WTC11 (cell line): Measurements from ENCODE around the gene TRAF2. TPM values are rescaled to one million over a fixed set of nuclear protein-coding genes. Genes with fewer than 3 reads are reported as not detected.

ENCODE experiments used
- ATAC-seq: fragments of 200-7000 bp; cut with Tn5 transposase; 2 replicates; pipeline ENCODE4 v1.10.0; 2021; ENCODE audit warnings: mild to moderate bottlenecking, moderate library complexity
- CTCF ChIA-PET: fragments of 300-600 bp; sonication (Branson Sonifier 250); formaldehyde crosslinking; loops from one replicate; lab custom pipeline; 2021; ENCODE audit warnings: antibody characterized with exemption; lab: Charles Lee
- POLR2A ChIA-PET: fragments of 350-600 bp; sonication (Branson Sonifier 250); formaldehyde crosslinking; loops from one replicate; lab custom pipeline; 2021; ENCODE audit warnings: antibody characterized with exemption; lab: Charles Lee
- DNase-seq: peaks from one replicate; pipeline ENCODE4 v3.0.0; 2021; ENCODE audit warnings: low spot score
- H3K27ac Mint-ChIP-seq: 2 replicates; pipeline ENCODE4 v1.8.0; 2021; ENCODE audit warnings: mixed read lengths
- H3K27me3 Mint-ChIP-seq: 2 replicates; pipeline ENCODE4 v1.8.0; 2021; ENCODE audit warnings: low read depth, mild to moderate bottlenecking, moderate library complexity, mixed read lengths
- H3K36me3 Mint-ChIP-seq: 2 replicates; pipeline ENCODE4 v1.8.0; 2021; ENCODE audit warnings: mixed read lengths
- H3K4me1 Mint-ChIP-seq: 2 replicates; pipeline ENCODE4 v1.8.0; 2022; ENCODE audit warnings: mixed read lengths
- H3K4me3 Mint-ChIP-seq: 2 replicates; pipeline ENCODE4 v1.8.0; 2021; ENCODE audit warnings: mild to moderate bottlenecking, moderate library complexity, mixed read lengths
- H3K9me3 Mint-ChIP-seq: 2 replicates; pipeline ENCODE4 v1.8.0; 2021; ENCODE audit warnings: mixed read lengths
- ATF1 ChIP-seq: sonication (generic); formaldehyde crosslinking; IDR thresholded peaks from 2 replicates; pipeline ENCODE4 v1.8.1; 2023; ENCODE audit warnings: mild to moderate bottlenecking, moderate library complexity, missing genetic modification reagents
- CREB1 ChIP-seq: sonication (generic); formaldehyde crosslinking; IDR thresholded peaks from 2 replicates; pipeline ENCODE4 v1.8.0; 2023; ENCODE audit warnings: mild to moderate bottlenecking, missing genetic modification reagents
- ETV6 ChIP-seq: sonication (generic); formaldehyde crosslinking; IDR thresholded peaks from 2 replicates; pipeline ENCODE4 v1.8.1; 2022; ENCODE audit warnings: mild to moderate bottlenecking, missing genetic modification reagents
- FOXP1 ChIP-seq: sonication (generic); formaldehyde crosslinking; IDR thresholded peaks from 2 replicates; pipeline ENCODE4 v1.8.0; 2022; ENCODE audit warnings: missing genetic modification reagents, mild to moderate bottlenecking, moderate library complexity, borderline replicate concordance
- NFATC4 ChIP-seq: fragments of 250-450 bp; sonication (Bioruptor Pico); IDR thresholded peaks from 2 replicates; pipeline ENCODE4 v1.9.0; 2021; ENCODE audit warnings: mild to moderate bottlenecking
- NR1H2 ChIP-seq: sonication (generic); formaldehyde crosslinking; IDR thresholded peaks from 2 replicates; pipeline ENCODE4 v1.9.0; 2021; ENCODE audit warnings: mild to moderate bottlenecking, moderate library complexity, missing genetic modification reagents
- ZBTB21 ChIP-seq: sonication (generic); formaldehyde crosslinking; IDR thresholded peaks from 2 replicates; pipeline ENCODE4 v1.8.1; 2023; ENCODE audit warnings: mild to moderate bottlenecking, missing genetic modification reagents, borderline replicate concordance
- ZNF396 ChIP-seq: fragments of 250-450 bp; sonication (Bioruptor Pico); IDR thresholded peaks from 2 replicates; pipeline ENCODE4 v1.8.0; 2021; ENCODE audit warnings: mild to moderate bottlenecking, moderate library complexity, borderline replicate concordance
- total RNA-seq: library from RNA; stranded (reverse); gene quantifications from 3 replicates; pipeline ENCODE4 v1.2.3, GENCODE V29; 2021
- TF ChIP-seq, protein P1 (sequence below): sonication (generic); formaldehyde crosslinking; IDR thresholded peaks from 2 replicates; pipeline ENCODE4 v1.8.0; 2023; ENCODE audit warnings: missing genetic modification reagents, mild to moderate bottlenecking, borderline replicate concordance
- TF ChIP-seq, protein P2 (sequence below): sonication (generic); formaldehyde crosslinking; IDR thresholded peaks from 2 replicates; pipeline ENCODE4 v1.8.1; 2022; ENCODE audit warnings: low read depth, missing genetic modification reagents, borderline replicate concordance
- TF ChIP-seq, protein P3 (sequence below): fragments of 250-450 bp; sonication (Bioruptor Pico); conservative IDR thresholded peaks from 2 replicates; pipeline ENCODE4 v1.9.0; 2021; ENCODE audit warnings: mild to moderate bottlenecking
- TF ChIP-seq, protein P4 (sequence below): sonication (generic); formaldehyde crosslinking; IDR thresholded peaks from 2 replicates; pipeline ENCODE4 v1.8.0; 2022; ENCODE audit warnings: mild to moderate bottlenecking, missing genetic modification reagents
- TF ChIP-seq, protein P5 (sequence below): fragments of 250-450 bp; sonication (Bioruptor Pico); IDR thresholded peaks from 2 replicates; pipeline ENCODE4 v1.9.0; 2021; ENCODE audit warnings: mild to moderate bottlenecking
- TF ChIP-seq, protein P6 (sequence below): sonication (generic); formaldehyde crosslinking; IDR thresholded peaks from 2 replicates; pipeline ENCODE4 v1.8.1; 2023; ENCODE audit warnings: mild to moderate bottlenecking, missing genetic modification reagents, moderate library complexity
- TF ChIP-seq, protein P7 (sequence below): sonication (generic); formaldehyde crosslinking; IDR thresholded peaks from 2 replicates; pipeline ENCODE4 v1.8.1; 2023; ENCODE audit warnings: mild to moderate bottlenecking, missing genetic modification reagents

The TRAF2 gene
- total RNA-seq, 1 experiment from 2014 or later, result 55.0 TPM

DNA sequence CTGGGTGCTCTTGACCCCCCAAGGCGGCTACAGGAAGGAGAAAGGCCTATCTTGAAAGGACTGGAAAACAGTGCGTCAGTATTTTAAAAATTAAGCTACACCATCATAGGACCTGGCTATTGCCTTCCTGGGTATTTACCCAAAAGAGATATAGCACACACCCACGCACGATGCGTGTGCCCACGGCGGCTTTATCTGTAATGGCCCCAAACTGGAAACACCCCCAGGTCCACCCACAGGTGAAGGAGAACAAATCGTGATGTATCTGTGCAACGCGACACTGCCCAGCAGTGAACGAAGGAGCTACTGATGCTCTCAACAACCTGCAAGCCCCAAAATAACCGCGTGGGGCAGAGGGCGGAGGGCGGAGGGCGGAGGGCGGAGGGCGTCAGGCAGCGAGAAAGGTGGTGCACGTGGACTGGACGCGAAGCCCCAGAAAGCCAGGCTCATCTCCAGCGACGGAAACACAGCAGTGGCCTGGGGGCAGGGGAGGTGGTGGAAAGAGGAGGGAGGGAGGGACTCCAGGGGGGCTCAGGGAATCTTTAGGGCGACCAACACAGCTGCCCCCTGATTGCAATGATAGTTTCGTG, 78.6 kb downstream of the TRAF2 start:
- POLR2A ChIA-PET, result no interaction called here
- CTCF ChIA-PET, result interaction anchor here (0.8 to 3.4 kb wide), 12 partner anchors 10 to 187 kb away, joined by 3 to 17 read pairs (median 4); partner anchors contain the start of gene NPDC1

DNA sequence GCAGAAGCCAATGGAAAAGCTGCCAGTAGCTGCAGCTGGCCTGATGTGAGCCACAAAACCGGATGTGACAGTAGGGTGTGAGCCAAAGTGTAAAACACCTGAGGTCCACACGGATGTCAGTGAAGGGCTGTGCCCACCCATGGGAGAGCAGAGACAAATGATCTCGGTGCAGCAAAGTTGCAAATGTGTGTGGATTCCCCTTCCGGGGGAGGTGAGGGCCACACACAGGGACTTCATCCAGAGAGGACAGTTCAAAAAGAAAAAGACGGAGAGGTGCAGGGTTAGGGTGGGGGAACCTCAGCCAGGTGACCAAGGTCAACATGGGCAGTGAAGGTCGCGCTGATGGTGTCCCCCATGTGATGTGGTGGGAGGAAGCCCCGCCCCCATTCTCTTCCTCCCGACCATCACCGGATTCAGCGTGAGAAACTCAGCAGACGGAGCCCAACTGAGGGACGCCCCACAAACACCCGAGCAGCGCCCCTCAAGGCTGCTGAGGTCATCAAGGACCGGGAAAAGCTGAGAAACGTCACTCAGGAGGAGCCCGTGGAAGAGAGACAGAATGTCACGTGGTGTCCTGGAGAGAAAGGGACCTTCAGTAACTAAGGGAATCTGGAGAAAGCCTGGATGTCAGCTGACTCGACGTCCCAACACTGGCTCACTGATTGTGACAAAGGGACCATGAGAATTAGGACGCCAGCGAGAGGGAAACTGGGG, 79.6 kb downstream of the TRAF2 start:
- peak overlapping the region; percentile 66; the same call in 1 of the 2 replicates for H3K27ac Mint-ChIP-seq
- POLR2A ChIA-PET, result interaction anchor here (0.6 to 1.0 kb wide), 2 partner anchors 27 to 235 kb away, joined by 3 to 4 read pairs; partner anchors contain the start of gene TPRN
- CTCF ChIA-PET, result interaction anchor here (0.7 to 3.4 kb wide), 9 partner anchors 10 to 544 kb away, joined by 3 to 17 read pairs (median 4); partner anchors contain the start of gene MAN1B1
- TF ChIP-seq, protein P1, sequence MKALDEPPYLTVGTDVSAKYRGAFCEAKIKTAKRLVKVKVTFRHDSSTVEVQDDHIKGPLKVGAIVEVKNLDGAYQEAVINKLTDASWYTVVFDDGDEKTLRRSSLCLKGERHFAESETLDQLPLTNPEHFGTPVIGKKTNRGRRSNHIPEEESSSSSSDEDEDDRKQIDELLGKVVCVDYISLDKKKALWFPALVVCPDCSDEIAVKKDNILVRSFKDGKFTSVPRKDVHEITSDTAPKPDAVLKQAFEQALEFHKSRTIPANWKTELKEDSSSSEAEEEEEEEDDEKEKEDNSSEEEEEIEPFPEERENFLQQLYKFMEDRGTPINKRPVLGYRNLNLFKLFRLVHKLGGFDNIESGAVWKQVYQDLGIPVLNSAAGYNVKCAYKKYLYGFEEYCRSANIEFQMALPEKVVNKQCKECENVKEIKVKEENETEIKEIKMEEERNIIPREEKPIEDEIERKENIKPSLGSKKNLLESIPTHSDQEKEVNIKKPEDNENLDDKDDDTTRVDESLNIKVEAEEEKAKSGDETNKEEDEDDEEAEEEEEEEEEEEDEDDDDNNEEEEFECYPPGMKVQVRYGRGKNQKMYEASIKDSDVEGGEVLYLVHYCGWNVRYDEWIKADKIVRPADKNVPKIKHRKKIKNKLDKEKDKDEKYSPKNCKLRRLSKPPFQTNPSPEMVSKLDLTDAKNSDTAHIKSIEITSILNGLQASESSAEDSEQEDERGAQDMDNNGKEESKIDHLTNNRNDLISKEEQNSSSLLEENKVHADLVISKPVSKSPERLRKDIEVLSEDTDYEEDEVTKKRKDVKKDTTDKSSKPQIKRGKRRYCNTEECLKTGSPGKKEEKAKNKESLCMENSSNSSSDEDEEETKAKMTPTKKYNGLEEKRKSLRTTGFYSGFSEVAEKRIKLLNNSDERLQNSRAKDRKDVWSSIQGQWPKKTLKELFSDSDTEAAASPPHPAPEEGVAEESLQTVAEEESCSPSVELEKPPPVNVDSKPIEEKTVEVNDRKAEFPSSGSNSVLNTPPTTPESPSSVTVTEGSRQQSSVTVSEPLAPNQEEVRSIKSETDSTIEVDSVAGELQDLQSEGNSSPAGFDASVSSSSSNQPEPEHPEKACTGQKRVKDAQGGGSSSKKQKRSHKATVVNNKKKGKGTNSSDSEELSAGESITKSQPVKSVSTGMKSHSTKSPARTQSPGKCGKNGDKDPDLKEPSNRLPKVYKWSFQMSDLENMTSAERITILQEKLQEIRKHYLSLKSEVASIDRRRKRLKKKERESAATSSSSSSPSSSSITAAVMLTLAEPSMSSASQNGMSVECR, result no peak
- TF ChIP-seq, protein P2, sequence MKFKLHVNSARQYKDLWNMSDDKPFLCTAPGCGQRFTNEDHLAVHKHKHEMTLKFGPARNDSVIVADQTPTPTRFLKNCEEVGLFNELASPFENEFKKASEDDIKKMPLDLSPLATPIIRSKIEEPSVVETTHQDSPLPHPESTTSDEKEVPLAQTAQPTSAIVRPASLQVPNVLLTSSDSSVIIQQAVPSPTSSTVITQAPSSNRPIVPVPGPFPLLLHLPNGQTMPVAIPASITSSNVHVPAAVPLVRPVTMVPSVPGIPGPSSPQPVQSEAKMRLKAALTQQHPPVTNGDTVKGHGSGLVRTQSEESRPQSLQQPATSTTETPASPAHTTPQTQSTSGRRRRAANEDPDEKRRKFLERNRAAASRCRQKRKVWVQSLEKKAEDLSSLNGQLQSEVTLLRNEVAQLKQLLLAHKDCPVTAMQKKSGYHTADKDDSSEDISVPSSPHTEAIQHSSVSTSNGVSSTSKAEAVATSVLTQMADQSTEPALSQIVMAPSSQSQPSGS (CRISPR knock-in tag), result no peak
- TF ChIP-seq NFATC4 (CRISPR knock-in tag), result no peak
- TF ChIP-seq, protein P3, sequence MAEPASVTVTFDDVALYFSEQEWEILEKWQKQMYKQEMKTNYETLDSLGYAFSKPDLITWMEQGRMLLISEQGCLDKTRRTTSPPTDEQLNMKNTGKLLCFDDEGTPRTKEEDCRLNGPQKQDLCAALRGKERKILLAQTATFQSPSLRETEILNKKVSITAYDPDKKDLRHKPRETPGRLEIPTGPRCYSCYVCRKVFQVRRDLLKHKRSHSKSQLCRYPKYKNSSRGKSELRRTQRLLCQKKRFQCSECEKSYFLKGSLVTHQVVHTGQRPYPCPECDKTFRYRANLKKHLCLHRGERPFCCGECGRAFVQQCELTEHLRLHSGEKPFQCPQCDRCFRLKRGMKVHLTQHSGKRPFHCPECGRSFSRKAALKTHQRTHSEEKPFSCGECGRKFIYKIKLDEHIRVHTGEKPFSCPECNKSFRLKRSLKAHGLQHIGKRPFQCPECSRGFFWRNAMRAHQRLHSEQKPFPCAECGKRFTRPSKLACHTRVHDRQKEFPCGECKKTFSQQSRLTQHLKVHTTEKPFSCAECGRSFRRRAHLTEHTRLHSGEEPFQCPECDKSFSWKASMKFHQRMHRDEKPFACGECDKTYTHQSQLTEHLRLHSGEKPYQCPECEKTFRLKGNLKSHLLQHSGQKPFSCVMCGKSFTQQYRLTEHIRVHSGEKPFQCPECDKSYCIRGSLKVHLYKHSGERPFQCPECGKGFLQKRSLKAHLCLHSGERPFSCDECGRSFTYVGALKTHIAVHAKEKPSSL (CRISPR knock-in tag), result no peak
- TF ChIP-seq FOXP1 (CRISPR knock-in tag), result no peak
- TF ChIP-seq, protein P4, sequence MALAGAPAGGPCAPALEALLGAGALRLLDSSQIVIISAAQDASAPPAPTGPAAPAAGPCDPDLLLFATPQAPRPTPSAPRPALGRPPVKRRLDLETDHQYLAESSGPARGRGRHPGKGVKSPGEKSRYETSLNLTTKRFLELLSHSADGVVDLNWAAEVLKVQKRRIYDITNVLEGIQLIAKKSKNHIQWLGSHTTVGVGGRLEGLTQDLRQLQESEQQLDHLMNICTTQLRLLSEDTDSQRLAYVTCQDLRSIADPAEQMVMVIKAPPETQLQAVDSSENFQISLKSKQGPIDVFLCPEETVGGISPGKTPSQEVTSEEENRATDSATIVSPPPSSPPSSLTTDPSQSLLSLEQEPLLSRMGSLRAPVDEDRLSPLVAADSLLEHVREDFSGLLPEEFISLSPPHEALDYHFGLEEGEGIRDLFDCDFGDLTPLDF, result no peak
- no peak for TF ChIP-seq ATF1

More for the DNA sequence above, 78.6 kb downstream of the TRAF2 start:
- Mint-ChIP-seq H3K9me3 (no peaks in the 10 kb centered on the region), H3K27ac (no peak overlapping the region), H3K4me1 (peaks cover 10% of the 10 kb centered on the region), H3K27me3 (no peaks in the 10 kb centered on the region), H3K36me3 (no peaks in the 10 kb centered on the region), H3K4me3 (no peak overlapping the region)
- DNase-seq (no peak), ATAC-seq (no peak)
- TF ChIP-seq ETV6 (CRISPR knock-in tag) (no peak), ZNF396 (CRISPR knock-in tag) (no peak), NR1H2 (CRISPR knock-in tag) (no peak), ZBTB21 (CRISPR knock-in tag) (no peak), CREB1 (CRISPR knock-in tag) (no peak)
- TF ChIP-seq, protein P2 (CRISPR knock-in tag), result no peak
- TF ChIP-seq, protein P5, sequence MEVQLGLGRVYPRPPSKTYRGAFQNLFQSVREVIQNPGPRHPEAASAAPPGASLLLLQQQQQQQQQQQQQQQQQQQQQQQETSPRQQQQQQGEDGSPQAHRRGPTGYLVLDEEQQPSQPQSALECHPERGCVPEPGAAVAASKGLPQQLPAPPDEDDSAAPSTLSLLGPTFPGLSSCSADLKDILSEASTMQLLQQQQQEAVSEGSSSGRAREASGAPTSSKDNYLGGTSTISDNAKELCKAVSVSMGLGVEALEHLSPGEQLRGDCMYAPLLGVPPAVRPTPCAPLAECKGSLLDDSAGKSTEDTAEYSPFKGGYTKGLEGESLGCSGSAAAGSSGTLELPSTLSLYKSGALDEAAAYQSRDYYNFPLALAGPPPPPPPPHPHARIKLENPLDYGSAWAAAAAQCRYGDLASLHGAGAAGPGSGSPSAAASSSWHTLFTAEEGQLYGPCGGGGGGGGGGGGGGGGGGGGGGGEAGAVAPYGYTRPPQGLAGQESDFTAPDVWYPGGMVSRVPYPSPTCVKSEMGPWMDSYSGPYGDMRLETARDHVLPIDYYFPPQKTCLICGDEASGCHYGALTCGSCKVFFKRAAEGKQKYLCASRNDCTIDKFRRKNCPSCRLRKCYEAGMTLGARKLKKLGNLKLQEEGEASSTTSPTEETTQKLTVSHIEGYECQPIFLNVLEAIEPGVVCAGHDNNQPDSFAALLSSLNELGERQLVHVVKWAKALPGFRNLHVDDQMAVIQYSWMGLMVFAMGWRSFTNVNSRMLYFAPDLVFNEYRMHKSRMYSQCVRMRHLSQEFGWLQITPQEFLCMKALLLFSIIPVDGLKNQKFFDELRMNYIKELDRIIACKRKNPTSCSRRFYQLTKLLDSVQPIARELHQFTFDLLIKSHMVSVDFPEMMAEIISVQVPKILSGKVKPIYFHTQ (CRISPR knock-in tag), result no peak
- TF ChIP-seq, protein P6, sequence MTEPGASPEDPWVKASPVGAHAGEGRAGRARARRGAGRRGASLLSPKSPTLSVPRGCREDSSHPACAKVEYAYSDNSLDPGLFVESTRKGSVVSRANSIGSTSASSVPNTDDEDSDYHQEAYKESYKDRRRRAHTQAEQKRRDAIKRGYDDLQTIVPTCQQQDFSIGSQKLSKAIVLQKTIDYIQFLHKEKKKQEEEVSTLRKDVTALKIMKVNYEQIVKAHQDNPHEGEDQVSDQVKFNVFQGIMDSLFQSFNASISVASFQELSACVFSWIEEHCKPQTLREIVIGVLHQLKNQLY (CRISPR knock-in tag), result no peak
- TF ChIP-seq, protein P7, sequence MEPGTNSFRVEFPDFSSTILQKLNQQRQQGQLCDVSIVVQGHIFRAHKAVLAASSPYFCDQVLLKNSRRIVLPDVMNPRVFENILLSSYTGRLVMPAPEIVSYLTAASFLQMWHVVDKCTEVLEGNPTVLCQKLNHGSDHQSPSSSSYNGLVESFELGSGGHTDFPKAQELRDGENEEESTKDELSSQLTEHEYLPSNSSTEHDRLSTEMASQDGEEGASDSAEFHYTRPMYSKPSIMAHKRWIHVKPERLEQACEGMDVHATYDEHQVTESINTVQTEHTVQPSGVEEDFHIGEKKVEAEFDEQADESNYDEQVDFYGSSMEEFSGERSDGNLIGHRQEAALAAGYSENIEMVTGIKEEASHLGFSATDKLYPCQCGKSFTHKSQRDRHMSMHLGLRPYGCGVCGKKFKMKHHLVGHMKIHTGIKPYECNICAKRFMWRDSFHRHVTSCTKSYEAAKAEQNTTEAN, result no peak

More for the DNA sequence above, 79.6 kb downstream of the TRAF2 start:
- Mint-ChIP-seq H3K4me3 (no peak overlapping the region), H3K27me3 (no peaks in the 10 kb centered on the region), H3K9me3 (no peaks in the 10 kb centered on the region), H3K36me3 (no peaks in the 10 kb centered on the region), H3K4me1 (peaks cover 10% of the 10 kb centered on the region)
- DNase-seq, result no peak
- ATAC-seq, result no peak
